Activated CD8-positive, alpha-beta memory T cell treated with anti-CD3 and anti-CD28 coated beads for 4 hours (primary cell): ENCODE results near the gene CDH8.
"Not testable (repeated sequence)": the region's sequence is repeated elsewhere in the genome, so short reads cannot be mapped to it uniquely, and the experiment has no call there.

Source experiments
- DNase-seq, 2 donors: peaks; one replicate each; pipeline ENCODE4 v3.0.0-alpha.2; 2020; ENCODE audit warnings: low read depth in 2 of 2

CDH8 gene

DNA sequence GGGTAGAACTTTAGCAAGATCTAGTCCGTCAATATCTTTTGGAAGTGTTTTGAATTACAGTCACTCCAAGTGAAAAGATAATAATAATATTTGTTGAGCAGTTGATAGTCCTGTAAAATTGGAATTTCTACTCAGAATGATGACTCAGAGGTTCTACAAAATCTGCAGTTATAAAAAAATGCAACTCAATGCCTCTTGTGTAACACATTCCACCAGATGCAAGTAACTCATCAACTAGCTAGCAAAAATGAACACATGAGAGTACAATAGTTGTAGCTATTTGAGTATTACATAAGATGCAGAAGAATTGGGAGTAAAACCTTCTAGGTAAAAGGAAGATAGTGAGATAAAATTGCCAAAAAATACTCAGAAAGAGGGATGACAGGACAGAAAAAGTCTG, 177.2 kb downstream of the CDH8 start:
- no peak for DNase-seq

DNA sequence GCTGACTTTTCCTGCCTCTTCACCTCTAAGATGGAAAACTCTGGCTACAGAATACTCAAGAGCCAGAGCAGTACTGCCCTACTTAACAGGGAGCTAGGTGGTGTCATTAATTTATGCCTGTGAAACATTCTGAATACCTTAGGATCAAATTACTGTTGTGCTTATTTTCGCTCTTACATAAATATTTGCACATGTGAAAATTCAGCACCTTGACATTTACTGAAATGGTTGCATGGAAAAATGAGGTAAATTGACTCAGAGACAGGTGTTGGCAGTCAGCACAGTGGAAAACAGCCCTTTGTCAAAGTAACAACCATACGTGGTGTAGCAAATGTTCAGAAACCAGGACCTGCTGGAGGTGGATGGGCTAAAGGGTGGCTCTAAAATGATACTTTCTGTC, 193.6 kb downstream of the CDH8 start:
- no peak for DNase-seq

DNA sequence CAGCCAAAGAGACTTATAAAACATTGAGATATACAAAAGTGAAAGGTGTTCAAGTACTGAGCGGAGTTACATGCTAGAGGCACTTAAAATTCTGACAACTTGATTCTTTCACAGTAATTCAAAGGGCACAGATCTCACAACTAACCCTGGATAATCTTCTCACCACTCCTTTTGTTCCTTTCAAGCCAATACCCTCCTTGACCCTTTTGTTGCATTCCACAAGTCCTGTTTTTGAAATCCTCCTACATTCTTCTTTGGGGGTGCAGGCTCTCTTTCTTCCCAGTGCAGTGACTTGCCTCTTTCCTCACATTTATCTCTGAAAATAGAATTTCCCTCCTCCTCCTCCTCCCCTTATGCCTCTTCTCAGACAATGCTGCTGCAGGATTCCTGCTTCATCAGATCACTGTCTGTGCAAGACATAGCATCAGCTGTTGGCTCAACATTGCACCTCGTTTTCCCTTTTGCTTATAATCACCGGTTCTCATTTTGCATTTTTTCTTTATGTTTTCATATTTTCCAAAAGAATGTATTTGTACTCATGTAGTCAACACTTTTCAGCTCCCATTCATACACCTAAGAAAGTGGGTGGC, 199.3 kb downstream of the CDH8 start:
- no peak for DNase-seq

DNA sequence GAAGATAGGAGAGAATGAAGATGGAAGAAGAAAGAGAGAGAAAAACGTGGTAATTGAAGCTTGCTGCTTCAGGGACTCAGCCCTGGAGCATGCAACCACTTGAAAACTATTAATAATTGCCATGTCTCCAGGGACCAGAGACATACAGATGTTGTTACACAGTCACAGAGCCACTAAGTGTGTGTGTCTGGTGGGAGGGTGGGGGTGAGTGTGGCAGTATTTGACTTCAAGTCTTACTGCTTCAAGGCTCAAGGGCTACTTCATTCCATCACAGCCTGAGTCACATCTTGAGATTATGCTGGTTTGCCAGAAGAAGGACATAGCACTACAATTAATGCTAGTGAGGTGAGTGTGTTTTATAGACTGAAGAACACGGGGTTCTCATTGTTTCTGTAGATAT, 202.2 kb downstream of the CDH8 start:
- DNase-seq = no peak

DNA sequence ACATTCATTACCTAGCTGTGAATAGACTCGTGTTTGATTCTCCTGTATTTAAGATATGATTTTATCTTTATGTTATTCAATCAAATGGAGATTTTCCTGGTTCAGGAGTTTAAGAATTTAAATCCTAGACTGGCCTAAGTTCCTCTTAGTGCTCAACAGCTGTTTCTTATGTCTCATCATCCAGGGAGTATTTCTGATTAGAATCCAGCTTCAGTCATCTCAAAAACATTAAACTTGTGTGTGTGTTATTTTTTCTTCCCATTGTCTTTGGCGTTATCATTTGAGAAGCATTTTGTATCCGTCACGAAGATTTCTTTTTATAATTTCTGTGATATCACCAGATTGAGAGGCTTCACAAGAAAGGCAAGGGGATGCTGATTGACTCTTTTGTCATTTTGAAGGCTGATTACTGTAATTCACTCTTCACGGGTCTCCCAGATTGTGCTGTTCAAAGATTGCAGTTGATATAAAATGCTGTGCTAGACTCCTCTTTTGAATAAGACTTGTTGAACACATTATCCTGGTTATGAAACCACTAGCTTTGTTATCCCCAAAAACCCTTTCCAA, 204.8 kb downstream of the CDH8 start:
- no peak for DNase-seq

DNA sequence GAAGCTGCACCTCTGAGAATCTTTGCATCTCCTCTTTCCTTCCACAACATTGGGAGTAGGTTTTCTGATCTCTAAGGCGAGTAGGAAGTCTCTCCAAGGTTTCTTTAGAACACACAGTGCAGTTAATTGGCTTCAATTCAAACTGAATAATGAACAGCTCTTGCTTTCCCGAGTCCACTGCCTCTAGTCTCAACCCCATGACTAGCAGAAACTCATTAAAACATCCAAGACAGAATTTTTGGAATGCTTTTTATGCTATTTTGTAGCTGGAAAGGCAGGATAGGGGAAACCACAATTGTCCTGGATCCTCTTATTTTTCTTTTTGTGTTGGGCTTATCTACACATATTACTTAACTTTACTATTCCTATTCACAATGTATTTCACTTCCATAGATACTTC, 206.6 kb downstream of the CDH8 start:
- DNase-seq = no peak

DNA sequence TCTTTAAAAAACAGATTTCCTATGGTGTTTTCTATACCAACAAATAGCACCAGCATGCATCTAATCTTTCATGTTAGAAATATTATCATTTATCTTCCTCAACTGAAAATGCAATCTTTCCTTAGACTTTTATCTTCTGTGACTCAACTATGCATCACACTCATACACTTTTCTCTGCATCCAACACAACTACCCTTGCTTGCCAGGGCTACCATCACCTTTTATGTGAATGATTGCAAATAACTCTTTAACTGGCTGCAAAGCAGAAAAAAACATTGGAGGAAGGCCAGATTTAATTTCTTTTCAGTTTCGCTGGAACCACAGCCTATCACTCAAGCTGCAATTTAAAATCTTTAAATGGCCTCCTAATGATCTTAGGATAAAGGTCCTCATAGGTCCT, 212.9 kb downstream of the CDH8 start:
- no peak for DNase-seq

DNA sequence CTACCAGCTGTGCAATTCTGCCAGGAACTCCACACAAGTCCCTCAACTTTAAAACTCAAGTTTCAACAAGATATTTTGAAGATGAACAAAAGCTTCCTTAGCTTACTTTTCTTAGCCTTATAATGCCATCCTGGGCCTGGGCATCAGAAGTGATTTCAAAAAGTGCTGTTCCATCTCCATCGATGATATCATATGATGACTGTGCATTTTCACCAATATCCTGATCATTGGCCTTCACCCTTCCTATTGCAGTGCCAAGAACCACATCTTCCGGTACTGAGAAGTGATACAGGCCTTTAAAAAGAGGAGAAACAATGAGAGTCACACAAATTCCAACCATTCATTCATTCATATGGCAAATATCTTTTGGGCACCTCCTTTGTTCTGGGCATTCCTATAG, 215.4 kb downstream of the CDH8 start:
- no peak for DNase-seq

DNA sequence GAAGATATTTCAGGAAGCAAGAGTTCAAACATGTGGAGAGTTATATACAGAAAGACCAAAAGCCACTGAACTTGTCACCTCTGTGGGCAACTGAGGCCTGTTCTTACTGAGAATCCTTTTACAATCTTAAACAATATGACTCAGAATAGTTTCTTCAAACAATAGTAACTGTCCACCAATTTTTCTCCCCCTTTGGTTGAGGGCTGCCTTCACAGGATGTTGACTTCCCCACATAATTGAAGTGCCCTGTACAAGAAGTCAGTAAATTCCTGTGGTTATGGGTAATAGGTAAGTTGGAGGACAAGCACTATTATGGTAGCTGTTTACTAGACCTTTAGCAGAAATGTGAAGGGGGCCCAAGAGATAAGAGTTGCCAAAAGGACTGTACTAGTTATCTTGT, 215.8 kb downstream of the CDH8 start:
- DNase-seq = no peak

DNA sequence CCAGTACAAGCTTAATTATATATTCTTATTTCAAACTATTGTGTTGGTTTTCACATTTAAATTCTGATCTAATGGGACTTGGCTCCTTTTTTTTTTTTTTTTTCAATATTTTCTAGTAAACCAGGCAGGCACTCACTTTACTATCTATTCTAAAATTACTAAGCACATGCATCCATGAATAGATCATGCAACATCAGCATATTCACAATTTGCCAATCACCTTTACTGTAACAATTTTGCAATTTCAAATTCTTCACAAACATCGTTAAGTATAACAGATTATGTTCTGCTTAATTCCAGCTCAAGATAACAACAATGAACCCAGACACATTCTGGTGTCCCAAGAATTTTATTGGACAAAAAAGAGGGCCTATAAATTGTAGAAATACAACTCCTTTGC, 217.4 kb downstream of the CDH8 start:
- no peak for DNase-seq

DNA sequence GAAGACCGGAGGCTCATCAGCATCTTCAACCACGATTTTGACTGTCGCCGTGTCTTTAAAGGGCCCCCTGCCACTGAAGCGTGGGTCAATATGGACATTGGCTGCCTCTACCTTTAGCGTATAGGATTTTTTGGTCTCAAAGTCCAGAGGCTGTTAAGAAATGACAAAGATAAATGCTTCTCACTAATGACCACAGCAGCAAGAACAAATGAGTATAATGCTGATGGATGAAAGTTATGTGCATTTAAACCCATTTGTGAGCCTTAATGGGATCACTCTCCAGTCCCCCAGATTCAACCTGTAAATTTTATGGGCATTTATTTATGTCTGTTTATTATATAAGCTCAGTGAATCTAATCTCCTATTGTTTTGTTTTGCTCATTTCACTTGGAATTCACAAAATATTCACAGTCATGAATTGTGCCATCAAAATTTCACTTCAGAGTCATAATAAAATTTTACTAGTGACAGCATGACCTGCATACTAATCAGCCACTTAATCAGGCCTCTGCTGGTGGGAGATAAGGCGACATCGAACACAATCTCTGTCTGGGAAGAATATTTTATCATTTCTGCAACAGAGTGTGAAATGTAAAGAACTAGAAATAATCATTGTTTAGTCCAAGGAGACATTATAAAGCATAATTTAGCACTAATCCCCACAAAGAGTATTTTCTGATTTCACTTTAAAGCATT, 218.5 kb downstream of the CDH8 start:
- DNase-seq = no peak

DNA sequence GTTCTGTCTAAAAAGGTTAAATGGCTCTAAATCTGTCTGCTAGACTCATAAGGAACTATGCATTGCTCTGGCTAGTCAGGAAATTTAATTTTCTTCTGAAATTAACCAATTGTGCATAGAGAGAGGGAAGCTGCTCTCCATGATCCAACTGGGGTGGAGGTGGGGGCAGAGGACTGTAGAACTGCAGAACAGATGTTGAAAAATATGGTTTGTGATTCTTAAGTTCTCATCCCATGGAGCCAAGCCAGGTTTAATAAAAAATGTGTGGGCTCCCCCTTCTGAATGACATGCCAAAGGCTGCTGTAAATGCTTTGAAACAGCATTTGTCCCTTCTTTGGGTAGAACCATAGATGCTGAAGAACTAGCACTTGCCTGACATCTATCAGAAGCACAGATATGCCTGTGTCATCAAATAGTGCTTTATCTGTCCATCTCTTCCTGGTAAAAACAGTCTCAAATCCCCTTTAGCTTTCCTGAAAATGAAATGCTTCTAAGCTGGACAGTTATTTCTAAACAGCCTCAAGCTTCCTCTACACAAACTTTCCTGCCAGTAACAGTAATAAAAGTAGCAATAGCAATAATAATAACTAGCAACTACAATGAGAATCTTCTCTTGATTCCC, 221.4 kb downstream of the CDH8 start:
- DNase-seq = no peak

DNA sequence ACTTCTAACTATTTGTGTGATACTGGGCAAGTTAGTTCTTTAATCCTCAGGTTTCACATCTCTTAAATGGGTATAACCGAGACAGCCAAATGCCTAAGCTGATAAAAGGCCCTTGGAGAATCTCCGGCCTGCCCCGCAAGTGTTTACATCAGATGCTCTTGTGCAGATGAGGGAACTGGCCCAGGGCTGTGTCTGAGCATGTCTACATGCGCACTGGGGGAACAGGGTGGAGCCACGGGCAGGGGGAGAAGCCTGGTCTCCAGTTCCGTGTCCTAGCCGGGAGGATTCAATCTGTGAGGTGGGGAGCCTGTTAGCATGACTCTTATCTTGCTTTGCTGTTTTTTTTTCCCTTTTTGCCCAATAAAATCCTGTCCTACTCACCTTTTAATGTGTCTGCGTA, 222.9 kb downstream of the CDH8 start:
- no peak for DNase-seq

DNA sequence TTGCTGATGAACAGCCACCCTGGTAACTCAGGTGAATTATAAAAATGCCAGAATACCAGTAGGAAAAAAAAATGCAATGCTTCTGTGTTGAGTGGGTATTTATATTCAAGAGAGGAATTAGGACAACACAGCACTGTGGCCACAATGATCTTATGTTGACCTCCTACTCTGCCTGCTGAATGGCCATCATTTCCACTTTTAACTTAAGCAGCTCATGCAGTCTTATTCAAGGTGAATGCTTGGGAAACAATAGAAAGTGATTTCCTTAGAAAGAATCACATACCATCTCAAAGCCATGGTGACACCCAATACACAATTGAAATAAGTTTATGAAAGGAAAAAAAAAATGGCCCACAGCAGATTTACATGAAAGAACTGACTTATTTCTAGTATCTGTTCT, 224.0 kb downstream of the CDH8 start:
- no peak for DNase-seq

DNA sequence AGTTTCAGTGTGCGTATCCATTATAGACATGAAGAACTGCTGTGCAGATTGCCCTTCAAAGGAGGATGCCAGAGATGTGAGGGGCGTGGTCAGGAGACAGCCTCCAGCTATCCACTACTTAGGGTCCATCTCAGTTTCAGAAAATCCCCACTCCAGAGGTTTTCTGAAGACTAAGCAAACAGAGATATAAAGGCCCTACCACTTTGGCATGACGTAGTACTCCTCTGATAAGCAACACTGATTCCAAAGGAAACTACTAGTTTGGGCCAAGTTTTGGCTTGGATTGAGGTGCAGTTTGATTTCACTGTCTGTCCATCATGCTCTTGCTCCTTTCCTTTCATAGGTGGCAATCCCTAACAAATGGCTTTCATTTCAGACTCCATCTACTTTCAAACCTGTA, 228.7 kb downstream of the CDH8 start:
- no peak for DNase-seq

DNA sequence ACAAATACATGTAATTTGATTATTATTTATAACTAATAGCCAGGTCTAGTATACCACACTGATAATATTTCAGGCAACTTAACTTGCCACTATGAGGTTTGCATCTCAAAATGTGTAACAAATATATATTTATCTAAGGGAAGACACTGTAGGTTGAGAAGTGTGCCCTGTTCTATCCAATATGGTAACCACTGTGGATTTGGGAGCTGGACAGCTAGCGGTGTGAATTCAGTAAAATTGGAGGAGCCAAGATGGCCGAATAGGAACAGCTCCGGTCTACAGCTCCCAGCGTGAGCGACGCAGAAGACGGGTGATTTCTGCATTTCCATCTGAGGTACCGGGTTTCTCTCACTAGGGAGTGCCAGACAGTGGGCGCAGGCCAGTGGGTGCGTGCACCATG, 235.0 kb downstream of the CDH8 start:
- DNase-seq = not testable (repeated sequence)

DNA sequence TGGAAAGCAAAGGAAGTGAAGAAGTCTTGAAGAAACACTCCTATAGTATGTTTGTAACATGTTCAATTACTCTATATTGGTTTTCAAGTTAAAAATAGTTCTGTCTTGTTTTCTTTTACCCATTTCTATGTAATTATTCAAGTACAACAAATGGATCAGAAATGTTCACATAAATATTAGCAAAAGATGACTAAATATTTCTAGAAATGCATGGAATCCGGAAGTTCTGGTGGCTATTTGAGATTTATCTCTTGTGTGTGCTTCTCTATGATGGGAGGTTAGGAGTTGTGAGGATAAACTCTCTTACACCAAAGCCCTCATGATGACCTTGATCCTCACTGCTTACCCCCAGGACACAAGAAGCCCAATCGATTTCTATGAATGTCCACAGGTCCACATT, 237.5 kb downstream of the CDH8 start:
- DNase-seq = no peak

DNA sequence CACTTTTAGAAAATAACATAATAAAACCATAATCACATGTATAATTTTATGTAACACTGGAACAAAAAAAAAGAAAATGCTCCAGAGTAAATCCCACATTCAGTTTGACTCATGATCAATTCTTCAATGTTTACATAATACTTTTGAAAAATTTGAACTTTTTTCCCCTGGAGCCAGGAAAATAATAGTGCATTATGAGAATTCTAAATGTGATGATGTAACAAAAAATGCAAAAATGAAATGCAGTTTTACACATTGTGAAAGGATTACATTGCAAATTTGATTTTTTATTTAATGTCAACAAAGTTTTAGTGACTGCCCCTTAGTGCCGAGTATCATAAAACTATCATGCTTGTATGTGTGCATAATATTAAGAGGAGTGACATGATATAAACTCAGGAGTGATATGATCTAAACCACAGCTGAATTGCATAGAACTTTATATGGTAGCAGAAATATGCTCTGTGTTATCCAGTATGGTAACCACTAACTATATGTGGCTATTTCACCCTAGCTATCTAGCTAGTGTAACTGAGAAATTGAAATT, 238.2 kb downstream of the CDH8 start:
- no peak for DNase-seq

DNA sequence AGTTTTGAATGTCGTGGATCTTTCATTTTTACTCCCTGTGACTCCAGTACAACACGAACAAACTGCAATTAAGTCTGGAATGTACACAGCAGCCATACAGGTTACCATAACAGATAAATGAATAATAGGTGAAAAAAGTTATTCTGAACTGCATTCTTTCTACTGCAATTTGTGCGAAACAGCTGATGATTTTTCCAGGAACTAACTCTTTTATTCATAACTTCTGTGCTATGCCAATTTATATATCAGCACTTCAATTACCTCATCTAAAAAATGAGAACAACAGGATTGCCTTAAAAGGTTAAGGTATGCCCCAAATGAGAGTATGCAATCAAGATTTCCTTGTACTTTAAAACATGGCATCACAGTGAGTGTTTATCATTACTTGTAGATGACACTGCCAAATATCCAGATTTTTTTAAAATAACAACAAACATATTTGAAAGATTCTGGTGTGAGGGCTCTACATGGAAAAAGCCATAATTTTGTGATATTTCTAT, 238.9 kb downstream of the CDH8 start:
- DNase-seq = no peak

DNA sequence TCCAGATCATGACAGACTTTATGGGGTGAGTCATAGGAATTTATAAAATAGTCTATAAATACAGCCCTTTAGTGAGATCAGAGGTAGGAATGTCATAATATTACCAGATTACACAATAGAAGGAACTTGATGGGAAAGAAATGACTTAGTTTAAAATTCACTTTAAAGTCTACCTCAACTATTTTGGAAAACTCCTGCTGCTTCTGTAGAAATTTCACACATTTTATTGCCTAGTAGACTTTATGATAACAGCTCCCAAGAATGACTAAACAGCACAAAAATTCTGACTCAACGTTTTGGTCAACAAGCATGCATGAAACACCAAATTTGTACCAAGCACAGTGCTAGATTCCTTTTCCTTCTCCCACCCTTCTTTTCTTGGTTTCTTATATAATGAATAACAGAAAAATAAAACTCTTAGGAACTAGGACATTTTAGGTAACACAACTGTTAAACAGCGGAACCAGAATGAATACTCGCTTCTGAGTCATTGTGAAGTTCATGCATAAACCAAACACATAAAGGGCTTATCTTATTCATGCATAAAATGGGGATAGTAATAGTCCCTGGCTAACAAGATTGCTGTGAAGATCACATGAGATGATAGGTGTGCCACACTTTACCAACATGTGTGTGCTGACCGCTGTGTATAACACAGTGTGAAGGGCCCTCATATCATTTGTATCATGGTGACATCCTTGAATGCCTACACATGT, 243.9 kb downstream of the CDH8 start:
- DNase-seq = no peak

DNA sequence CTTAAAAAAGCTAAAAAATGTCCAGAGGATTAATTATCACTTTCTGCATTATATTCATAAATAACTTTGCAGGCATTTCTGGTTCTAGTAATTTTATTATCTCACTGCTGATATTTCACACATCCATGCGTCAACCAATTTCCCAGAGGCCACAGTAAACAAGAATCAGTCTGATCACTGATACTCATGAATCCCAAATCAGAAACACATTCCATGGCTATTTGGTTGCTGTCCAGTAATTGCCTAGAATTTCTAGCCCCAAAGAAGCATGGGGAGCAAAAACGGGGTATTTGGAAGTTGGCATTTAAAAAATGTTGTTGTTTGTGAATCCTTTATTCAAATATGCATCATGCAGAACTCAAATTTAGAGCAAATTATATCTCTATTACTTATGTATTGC, 244.8 kb downstream of the CDH8 start:
- no peak for DNase-seq

DNA sequence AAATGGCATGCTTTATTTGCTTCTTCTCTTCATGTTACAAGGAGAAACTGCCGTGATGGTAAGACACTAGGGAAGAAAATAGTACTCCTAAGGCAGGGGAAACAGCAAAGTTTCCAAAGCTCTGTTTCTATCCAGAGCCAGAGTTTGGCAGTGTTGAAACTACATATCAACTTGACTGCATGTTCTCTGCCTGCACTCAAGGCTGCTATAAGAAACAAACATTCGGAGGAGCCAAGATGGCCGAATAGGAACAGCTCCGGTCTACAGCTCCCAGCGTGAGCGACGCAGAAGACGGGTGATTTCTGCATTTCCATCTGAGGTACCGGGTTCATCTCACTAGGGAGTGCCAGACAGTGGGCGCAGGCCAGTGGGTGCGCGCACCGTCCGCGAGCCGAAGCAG, 254.4 kb downstream of the CDH8 start:
- DNase-seq = not testable (repeated sequence)
